Lower leg skin (tissue), 4 donors: ENCODE measurements around the gene MPEG1. TPM values are rescaled to one million over a fixed set of nuclear protein-coding genes. Genes with fewer than 3 reads are reported as not detected.
A peak's percentile ranks its signal among the peaks of the same experiment; 100 is the strongest.

Experiments used
- DNase-seq, 2 donors: peaks; one replicate each; pipeline ENCODE4 v3.0.0-alpha.2; 2019; ENCODE audit warnings: low spot score in 2 of 2
- H3K4me3 ChIP-seq: fragments of 200-600 bp; sonication (generic); 2 replicates; pipeline ENCODE4 v1.5.1; 2017; ENCODE audit warnings: mild to moderate bottlenecking, low read depth; ENCODE audit not compliant: poor library complexity, severe bottlenecking
- CTCF ChIP-seq, 3 donors: fragments of 450-650 bp; IDR thresholded peaks; one replicate each; pipeline ENCODE4 v1.5.1; 2016; ENCODE audit warnings: antibody characterized with exemption in 3 of 3, mild to moderate bottlenecking in 3 of 3, moderate library complexity in 2 of 3
- POLR2A ChIP-seq, 2 donors: fragments of 450-650 bp; IDR thresholded peaks; one replicate each; pipeline ENCODE4 v1.6.1; 2016 to 2017; ENCODE audit warnings: antibody characterized with exemption in 2 of 2, mild to moderate bottlenecking in 1 of 2, moderate library complexity in 1 of 2
- WGBS, 2 donors: methylation state at CpG; one replicate each; pipeline ENCODE4 v1.1.5; 2018; 5-methylcytosine and 5-hydroxymethylcytosine counted together
- intact Hi-C: fragments of 100-400 bp; cut with DNase I; formaldehyde crosslinking; loops from one replicate; pipeline ENCODE4 v1.15.0; 2023; ENCODE audit warnings: low total_unique reads
- total RNA-seq, 4 donors: library from RNA; depleted of rRNA; stranded (reverse); fragments of >200 nt; gene quantifications; one replicate each; pipeline ENCODE4 v1.1.0, GENCODE V29; 2016

MPEG1 gene
- total RNA-seq, 4 donors from 2014 or later: 2.1 to 6.9 (median 3.8) TPM

GRCh38 chr11:59240322-59240721 is 27.6 kb upstream of the MPEG1 start:
- intact Hi-C loops: no loop called here
- H3K4me3 ChIP-seq: no peak overlapping the region
- no peak for DNase-seq
- TF ChIP-seq POLR2A (IDR thresholded peaks at IDR 0.05) (no peak), CTCF (IDR thresholded peaks at IDR 0.05) (no peak)

- intact Hi-C loops: no loop called here
- 79 to 92% methylated on average over 2 of the region's 2 CpGs for WGBS, 2 donors
- TF ChIP-seq POLR2A (IDR thresholded peaks at IDR 0.05): no peak
- no peak for TF ChIP-seq CTCF (IDR thresholded peaks at IDR 0.05)
- DNase-seq: no peak
- H3K4me3 ChIP-seq: no peak overlapping the region
Measured at GRCh38 chr11:59226396-59226795, 13.7 kb upstream of the MPEG1 start.

- H3K4me3 ChIP-seq: no peak overlapping the region
- DNase-seq: no peak
- WGBS, 2 donors: 79 to 86% methylated on average over 1 of the region's 1 CpG
- intact Hi-C loops: no loop called here
- TF ChIP-seq CTCF (IDR thresholded peaks at IDR 0.05) (no peak), POLR2A (IDR thresholded peaks at IDR 0.05) (no peak)
Measured at GRCh38 chr11:59225017-59225416, 12.3 kb upstream of the MPEG1 start.

- DNase-seq: peak in 1 of 2 donors; percentile 45
- intact Hi-C loops: no loop called here
- 46% methylated on average over 4 of the region's 4 CpGs for WGBS, 2 donors
- no peak overlapping the region for H3K4me3 ChIP-seq
- TF ChIP-seq POLR2A (IDR thresholded peaks at IDR 0.05) (no peak), CTCF (IDR thresholded peaks at IDR 0.05) (no peak)
Measured at GRCh38 chr11:59224351-59224928, 11.7 kb upstream of the MPEG1 start.

- intact Hi-C loops: no loop called here
- DNase-seq: no peak
- WGBS, 2 donors: 46 to 58% methylated on average over 2 of the region's 2 CpGs
- TF ChIP-seq POLR2A (IDR thresholded peaks at IDR 0.05) (no peak), CTCF (IDR thresholded peaks at IDR 0.05) (no peak)
- H3K4me3 ChIP-seq: no peak overlapping the region
Measured at GRCh38 chr11:59223611-59224010, 10.9 kb upstream of the MPEG1 start.

- H3K4me3 ChIP-seq: no peak overlapping the region
- no peak for DNase-seq
- TF ChIP-seq POLR2A (IDR thresholded peaks at IDR 0.05) (no peak), CTCF (IDR thresholded peaks at IDR 0.05) (no peak)
- intact Hi-C loops: no loop called here
- 93 to 95% methylated on average over 1 of the region's 1 CpG for WGBS, 2 donors
Measured at GRCh38 chr11:59223177-59223576, 10.4 kb upstream of the MPEG1 start.
